Panc1 (cell line): Measurements from ENCODE around the gene USP48. TPM values are rescaled to one million over a fixed set of nuclear protein-coding genes. Genes with fewer than 3 reads are reported as not detected.

Experiments
- ATAC-seq: fragments of 200-7000 bp; cut with Tn5 transposase; 2 replicates; pipeline ENCODE4 v1.9.1; 2020; ENCODE audit warnings: mild to moderate bottlenecking, moderate library complexity
- BruUV-seq: library from RNA; stranded (reverse); fragments of 400-500 nt; replicated peaks from 2 replicates; lab custom pipeline; 2021; lab: Mats Ljungman, UMichigan
- CTCF ChIA-PET: fragments of 300-600 bp; sonication (Branson Sonifier 250); formaldehyde crosslinking; loops from one replicate; lab custom pipeline; 2022; ENCODE audit warnings: antibody characterized with exemption; lab: Charles Lee
- POLR2A ChIA-PET: fragments of 300-600 bp; sonication (Branson Sonifier 250); formaldehyde crosslinking; loops from one replicate; lab custom pipeline; 2022; ENCODE audit warnings: antibody characterized with exemption; lab: Charles Lee
- DNase-seq: peaks from one replicate; pipeline ENCODE4 v3.0.0-alpha.2; 2010; ENCODE audit warnings: low read depth, low spot score
- H3K27ac ChIP-seq: 2 replicates; pipeline ENCODE4 v1.5.1; 2011; ENCODE audit warnings: mild to moderate bottlenecking, low read length, inconsistent platforms
- H3K27me3 ChIP-seq: fragments of 200-500 bp; sonication (Bioruptor generic); 2 replicates; pipeline ENCODE4 v1.6.0; 2014; ENCODE audit warnings: low read length, inconsistent platforms; ENCODE audit not compliant: control insufficient read depth, insufficient read depth
- H3K36me3 ChIP-seq: fragments of 200-500 bp; sonication (Bioruptor generic); 2 replicates; pipeline ENCODE4 v1.5.1; 2014; ENCODE audit warnings: inconsistent platforms, mild to moderate bottlenecking, low read length, moderate library complexity; ENCODE audit not compliant: control insufficient read depth, insufficient read depth
- H3K4me1 ChIP-seq: 2 replicates; pipeline ENCODE4 v1.5.1; 2011; ENCODE audit warnings: inconsistent platforms, mild to moderate bottlenecking, low read length, moderate library complexity; ENCODE audit not compliant: control insufficient read depth, insufficient read depth
- H3K4me3 ChIP-seq, 2 experiments: 2 replicates each; pipeline ENCODE4 v1.5.1; 2011 to 2012; ENCODE audit warnings: low read depth in 2 of 2, low read length in 2 of 2, mild to moderate bottlenecking in 2 of 2, inconsistent platforms in 1 of 2, moderate library complexity in 1 of 2
- H3K9me3 ChIP-seq: fragments of 200-500 bp; sonication (Bioruptor generic); 2 replicates; pipeline ENCODE4 v1.5.1; 2014; ENCODE audit warnings: low read depth, mild to moderate bottlenecking, inconsistent platforms, low read length, moderate library complexity; ENCODE audit not compliant: control insufficient read depth, insufficient read depth
- CTCF ChIP-seq: fragments of 450-650 bp; IDR thresholded peaks from 2 replicates; pipeline ENCODE4 v1.5.1; 2017; ENCODE audit warnings: mild to moderate bottlenecking
- POLR2AphosphoS5 ChIP-seq: IDR thresholded peaks from 2 replicates; pipeline ENCODE4 v1.6.1; 2012; ENCODE audit warnings: mild to moderate bottlenecking, low read depth, low read length, moderate library complexity
- REST ChIP-seq, 2 experiments: IDR thresholded peaks; 2 replicates each; pipeline ENCODE4 v1.6.1; 2011 to 2012; ENCODE audit warnings: low read depth in 2 of 2, control low read depth in 1 of 2, low read length in 1 of 2, mild to moderate bottlenecking in 1 of 2, moderate library complexity in 1 of 2; ENCODE audit not compliant: insufficient read depth in 1 of 2
- SIN3A ChIP-seq: IDR thresholded peaks from 2 replicates; pipeline ENCODE4 v1.6.1; 2012; ENCODE audit warnings: low read depth, mild to moderate bottlenecking, low read length, moderate library complexity, borderline replicate concordance; ENCODE audit not compliant: insufficient read depth
- TCF7L2 ChIP-seq: IDR thresholded peaks from 2 replicates; pipeline ENCODE4 v1.6.1; 2011; ENCODE audit warnings: mild to moderate bottlenecking, low read depth, low read length, inconsistent platforms
- in situ Hi-C: cut with HindIII; loops from 2 replicates; pipeline ENCODE4 v1.10.0; 2016; ENCODE audit warnings: low sequenced_read_pairs, low pct_unique_long_range_greater_than_20kb
- intact Hi-C: fragments of 100-400 bp; cut with micrococcal nuclease; formaldehyde crosslinking; loops from one replicate; pipeline ENCODE4 v1.10.0; 2022; ENCODE audit not compliant: unreplicated experiment
- total RNA-seq: library from RNA; stranded (reverse); gene quantifications from one replicate; pipeline ENCODE4 v1.2.1, GENCODE V29; 2021; ENCODE audit not compliant: unreplicated experiment

USP48 gene
- total RNA-seq, 1 experiment from 2014 or later, result 71.6 TPM

GRCh38 chr1:21811875-21812305 lies 28.9 kb upstream of the USP48 start, which contains the start of gene LDLRAD2:
Gene LDLRAD2, plus strand, starts transcription at chr1:21812265. Its CDS starts 187 bp downstream, at chr1:21812452.
- intact Hi-C loops (no loop called here), in situ Hi-C loops (no loop called here)
- TF ChIP-seq CTCF (no peak), SIN3A (no peak), POLR2AphosphoS5 (no peak), TCF7L2 (no peak), REST (IDR thresholded peaks at IDR 0.05; ENCODE audit: insufficient read depth in 1 of 2, low read depth in 2 of 2, low read length in 1 of 2) (no peak)
- DNase-seq (no peak), ATAC-seq (no peak)
- POLR2A ChIA-PET, result no interaction called here
- Histone ChIP-seq H3K4me3 (no peak within 1 kb of the TSS), H3K9me3 (no peaks in the 10 kb centered on the region), H3K27me3 (no peaks in the 10 kb centered on the region), H3K36me3 (no peaks in the 10 kb centered on the region), H3K27ac (no peak within 1 kb of the TSS), H3K4me1 (peaks cover 4% of the 10 kb centered on the region)
- no TSS peak for BruUV-seq
- CTCF ChIA-PET, result no interaction called here

- Histone ChIP-seq H3K27ac (no peak overlapping the region), H3K9me3 (no peaks in the 10 kb centered on the region), H3K4me3 (no peak overlapping the region), H3K4me1 (no peaks in the 10 kb centered on the region), H3K27me3 (no peaks in the 10 kb centered on the region), H3K36me3 (no peaks in the 10 kb centered on the region)
- in situ Hi-C loops (no loop called here), intact Hi-C loops (no loop called here)
- CTCF ChIA-PET, result no interaction called here
- no peak for TF ChIP-seq SIN3A
- TF ChIP-seq POLR2AphosphoS5, result no peak
- TF ChIP-seq TCF7L2, result no peak
- TF ChIP-seq REST (IDR thresholded peaks at IDR 0.05; ENCODE audit: insufficient read depth in 1 of 2, low read depth in 2 of 2, low read length in 1 of 2), result no peak
- TF ChIP-seq CTCF, result no peak
- DNase-seq (no peak), ATAC-seq (no peak)
- POLR2A ChIA-PET, result no interaction called here
- BruUV-seq, result no TSS peak
Observed at GRCh38 chr1:21804536-21804935, 21.6 kb upstream of the USP48 start.
